HG03575 (cell line): Measurements from ENCODE around the gene GALE.

Experiments used
- ATAC-seq: cut with Tn5 transposase; IDR thresholded peaks from one replicate; pipeline ENCODE4 v1.9.1; 2021; ENCODE audit not compliant: unreplicated experiment, insufficient number of reproducible peaks, low FRiP score; ENCODE audit errors: extremely low read depth

GALE gene

GRCh38 chr1:23768733-23769132 is 31.8 kb downstream of the GALE start:
- no peak for ATAC-seq

GRCh38 chr1:23763041-23763577 is 37.4 kb downstream of the GALE start:
- ATAC-seq: no peak

DNA sequence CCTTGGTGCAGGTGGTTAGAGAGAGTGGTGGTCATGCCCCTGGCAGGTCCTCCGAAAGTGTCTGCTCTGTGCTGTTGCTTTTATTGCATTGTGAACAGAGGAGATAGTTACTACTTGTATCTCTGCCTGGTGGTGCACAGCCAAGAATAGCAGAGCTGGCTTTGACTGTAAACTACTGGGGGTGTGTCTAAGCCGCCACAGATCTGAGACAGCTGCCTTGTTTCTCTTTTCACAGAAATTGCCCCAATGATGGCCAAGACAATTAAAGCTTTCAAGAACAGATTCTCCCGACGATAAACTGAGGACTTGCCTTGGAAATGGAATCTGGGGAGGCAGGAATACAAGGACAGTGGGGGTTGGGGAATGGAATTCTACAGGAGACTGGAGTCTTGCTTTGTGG is 41.3 kb downstream of the GALE start:
- ATAC-seq: no peak

DNA sequence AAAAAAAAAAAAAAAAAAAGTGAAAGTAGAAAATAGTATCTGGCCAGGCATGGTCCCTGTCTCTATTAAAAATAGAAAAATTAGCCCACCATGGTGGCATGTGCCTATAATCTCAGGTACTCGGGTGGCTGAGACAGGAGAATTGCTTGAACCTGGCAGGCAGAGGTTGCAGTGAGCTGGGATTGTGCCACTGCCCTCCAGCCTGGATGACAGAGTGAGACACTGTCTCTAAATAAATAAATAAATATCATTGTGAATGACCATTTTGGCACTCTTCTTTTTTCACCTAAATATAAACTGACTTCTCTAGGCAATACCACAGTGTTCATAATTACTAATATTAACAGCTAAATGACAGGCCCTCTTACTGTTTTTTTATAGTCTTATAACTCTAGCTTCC is 42.7 kb downstream of the GALE start:
- ATAC-seq: no peak

DNA sequence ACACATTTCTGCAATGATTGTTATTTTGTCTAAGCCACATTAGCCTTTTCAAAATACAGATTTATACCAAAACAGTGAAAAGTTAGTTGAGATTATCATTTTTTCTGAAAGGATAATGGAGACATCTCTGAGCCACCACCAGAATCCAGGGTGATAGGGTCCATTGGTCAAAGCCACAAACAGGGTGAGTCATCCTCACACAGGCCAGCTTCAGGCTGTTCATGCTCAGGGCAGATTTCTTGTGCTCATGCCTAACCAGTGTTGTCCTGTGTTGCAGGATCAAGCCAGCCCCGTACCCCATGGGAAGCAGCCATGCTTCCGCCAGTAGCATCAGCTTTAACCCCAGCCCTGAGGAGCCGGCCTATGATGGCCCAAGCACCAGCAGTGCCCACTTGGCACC is 43.9 kb downstream of the GALE start:
- ATAC-seq: no peak

- ATAC-seq: no peak
These were observed 47.6 kb downstream of the GALE start for GRCh38 chr1:23752909-23753308.

GRCh38 chr1:23751815-23752200 is 48.7 kb downstream of the GALE start:
- ATAC-seq: no peak

GRCh38 chr1:23751050-23751814 is 49.3 kb downstream of the GALE start:
- no peak for ATAC-seq

DNA sequence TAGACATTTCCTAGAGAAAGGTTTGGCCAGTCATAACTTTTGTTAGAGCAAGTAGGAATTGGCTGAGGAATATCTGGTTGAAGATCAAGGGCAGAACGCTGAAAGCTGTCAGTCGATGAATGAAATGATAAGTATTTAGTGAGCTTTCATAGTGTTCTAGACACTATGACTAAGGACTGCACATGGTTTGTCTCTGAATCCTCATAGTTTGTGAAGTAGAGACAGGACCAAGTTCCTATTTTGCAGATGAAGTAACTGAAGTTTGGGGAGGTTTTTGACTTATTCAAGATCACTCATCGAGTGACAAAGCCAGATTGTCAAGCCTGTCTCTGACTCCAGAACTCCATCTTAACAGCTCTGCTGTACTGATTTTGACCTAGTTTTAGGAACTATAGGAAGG is 52.5 kb downstream of the GALE start:
- no peak for ATAC-seq
